ENCODE measurements around the gene CORO2A. TPM values are rescaled to one million over a fixed set of nuclear protein-coding genes. Genes with fewer than 3 reads are reported as not detected.
"Not testable (repeated sequence)": the region's sequence is repeated elsewhere in the genome, so short reads cannot be mapped to it uniquely, and the experiment has no call there.

The CORO2A gene
- polyA plus RNA-seq, 3 donors = 2.2 to 2.6 (median 2.5) TPM

DNA sequence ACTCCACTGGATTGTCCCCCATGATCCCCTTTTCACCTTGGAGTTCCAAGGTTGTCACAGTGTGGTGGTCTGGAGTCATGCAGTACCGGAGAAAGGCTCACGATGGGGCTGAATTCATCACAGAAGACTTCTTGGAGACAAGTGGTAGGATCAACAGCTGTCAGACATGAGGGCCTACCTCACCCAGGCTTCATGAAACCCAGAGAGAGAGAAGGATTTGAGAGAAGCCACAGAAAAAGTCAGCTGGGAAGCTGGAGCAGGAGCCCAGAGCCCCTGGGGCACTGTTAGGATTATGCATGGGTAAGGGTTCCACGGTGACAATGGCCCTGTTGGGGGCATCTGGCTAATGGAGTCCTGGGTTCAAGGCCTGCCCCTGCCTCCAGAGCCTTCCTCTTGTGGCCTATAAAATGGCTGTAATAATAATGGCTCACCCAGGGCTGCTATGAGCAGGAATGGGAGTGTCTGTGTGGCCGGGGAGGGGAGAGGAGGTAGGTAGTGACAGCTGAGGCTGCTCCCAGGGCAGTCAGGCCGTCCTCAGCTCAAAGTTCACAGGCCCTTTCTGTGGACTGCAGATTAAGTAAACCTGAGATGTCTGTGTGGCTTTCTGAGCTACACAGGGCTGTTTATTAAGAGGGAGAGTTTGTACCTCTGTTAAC, 74.3 kb downstream of the CORO2A start:
- no peak for DNase-seq

DNA sequence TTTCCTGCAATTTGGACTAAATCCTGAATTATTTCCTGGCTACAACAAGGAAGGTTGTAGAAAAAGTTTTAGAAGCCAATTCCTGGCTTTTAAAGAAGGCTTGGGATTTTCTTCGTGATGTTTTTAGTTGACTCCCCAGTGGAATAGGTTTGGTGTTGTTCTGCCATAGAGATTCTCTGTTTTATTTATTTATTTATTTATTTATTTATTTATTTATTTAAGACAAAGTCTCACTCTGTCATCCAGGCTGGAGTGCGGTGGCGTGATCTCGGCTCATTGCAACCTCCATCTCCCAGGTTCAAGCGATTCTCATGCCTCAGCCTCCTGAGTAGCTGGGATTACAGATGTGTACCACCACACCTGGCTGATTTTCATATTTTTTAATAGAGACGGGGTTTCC, 75.3 kb downstream of the CORO2A start:
- not testable (repeated sequence) for DNase-seq

- DNase-seq = no peak
Observed at GRCh38 chr9:98109052-98109451, 83.4 kb downstream of the CORO2A start.

DNA sequence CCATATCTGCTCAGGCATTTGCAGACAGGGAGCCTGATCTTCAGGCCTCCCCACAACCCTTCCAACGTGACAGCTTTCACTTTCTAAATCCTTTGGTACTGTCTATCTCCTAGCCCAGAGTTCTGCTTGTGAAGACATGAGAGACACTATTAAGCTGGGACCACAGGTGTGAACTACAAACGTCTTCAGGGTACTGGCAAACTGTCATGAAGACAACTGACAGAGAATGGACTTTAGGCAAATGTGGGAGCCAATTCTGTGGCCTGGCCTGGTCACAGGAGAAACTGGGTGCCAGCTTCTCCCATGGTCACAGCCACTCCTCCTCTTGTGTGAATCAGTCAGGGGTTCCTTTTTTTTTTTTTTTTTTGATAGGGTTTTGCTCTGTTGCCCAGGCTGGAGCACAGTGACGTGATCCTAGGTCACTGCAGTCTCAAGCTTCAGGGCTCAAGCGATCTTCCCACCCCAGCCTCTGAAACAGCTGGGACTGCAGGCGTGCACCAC, 83.9 kb downstream of the CORO2A start:
- no peak for DNase-seq

DNA sequence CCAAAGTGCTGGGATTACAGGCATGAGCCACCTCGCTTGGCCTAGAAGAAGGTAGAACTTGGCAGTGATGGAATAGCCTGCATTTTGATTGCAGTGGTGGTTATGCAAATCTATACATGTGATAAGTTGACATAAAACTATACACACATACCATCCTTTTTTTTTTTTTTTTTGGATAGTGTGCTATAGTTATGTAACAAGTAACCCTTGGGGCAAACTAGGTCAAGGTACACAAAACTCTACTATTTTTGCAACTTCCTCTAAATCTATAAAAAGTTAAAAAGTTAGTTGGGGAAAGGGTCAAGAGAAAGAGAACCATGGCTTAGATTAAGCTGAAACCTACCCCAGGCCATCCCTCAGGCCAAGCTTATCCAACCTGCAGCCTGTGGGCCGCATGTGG, 84.5 kb downstream of the CORO2A start:
- DNase-seq = no peak

DNA sequence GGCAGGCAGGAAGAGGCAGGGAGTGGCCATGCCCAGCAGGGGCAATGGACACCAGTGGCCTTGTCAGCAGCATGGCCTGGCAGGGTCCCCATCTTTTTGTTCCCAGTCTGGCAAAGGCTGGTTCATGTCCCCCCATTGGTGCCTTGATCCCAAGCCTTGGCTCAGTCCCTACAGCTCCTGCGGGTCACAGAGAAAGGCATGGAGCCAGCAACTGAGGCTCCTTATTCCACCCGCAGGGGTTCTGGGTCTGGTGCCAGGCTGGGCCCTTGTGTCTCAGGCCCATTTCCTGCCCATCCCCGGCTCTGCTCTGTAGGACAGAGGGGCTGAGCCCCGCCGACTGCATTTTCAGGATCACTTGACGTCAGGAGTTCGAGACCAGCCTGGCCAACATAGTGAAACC, 87.4 kb downstream of the CORO2A start:
- DNase-seq = no peak

GRCh38 chr9:98104445-98104881, 88.0 kb downstream of the CORO2A start:
- DNase-seq = no peak

DNA sequence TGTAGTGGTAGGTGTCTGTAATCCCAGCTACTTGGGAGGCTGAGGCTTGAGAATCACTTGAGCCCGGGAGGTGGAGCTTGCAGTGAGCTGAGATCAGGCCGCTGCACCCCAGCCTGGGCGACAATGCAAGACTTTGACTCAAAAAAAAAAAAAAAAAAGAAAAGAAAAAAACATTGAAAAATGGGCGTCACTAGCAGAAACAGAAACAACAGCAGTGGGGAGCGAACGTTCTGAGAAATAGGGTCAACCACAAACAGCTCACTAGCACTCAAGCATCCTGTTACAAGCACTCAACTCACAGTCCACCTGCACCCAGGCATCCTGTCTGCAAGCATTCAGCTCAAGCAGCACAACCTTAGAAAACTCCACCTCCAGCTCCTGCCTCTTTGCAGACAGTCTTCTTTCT, 90.6 kb downstream of the CORO2A start:
- DNase-seq = no peak

DNA sequence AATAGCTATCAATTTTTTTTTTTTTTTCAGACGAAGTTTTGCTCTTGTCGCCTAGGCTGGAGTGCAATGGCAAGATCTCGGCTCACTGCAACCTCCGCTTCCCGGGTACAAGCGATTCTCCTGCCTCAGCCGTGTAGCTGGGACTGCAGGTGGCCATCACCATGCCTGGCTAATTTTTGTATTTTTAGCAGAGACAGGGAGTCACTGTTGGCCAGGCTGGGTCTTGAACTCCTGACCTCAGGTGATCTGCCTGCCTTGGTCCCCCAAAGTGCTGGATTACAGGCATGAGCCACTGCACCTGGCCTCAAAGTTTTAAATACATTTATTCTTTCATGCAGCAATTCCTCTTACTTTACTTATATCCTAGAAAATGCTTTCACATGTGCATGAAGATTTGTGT, 91.0 kb downstream of the CORO2A start:
- no peak for DNase-seq

- no peak for DNase-seq
Observed at GRCh38 chr9:98100456-98100855, 92.0 kb downstream of the CORO2A start.

GRCh38 chr9:98099898-98100297, 92.5 kb downstream of the CORO2A start:
- no peak for DNase-seq

GRCh38 chr9:98099346-98099745, 93.1 kb downstream of the CORO2A start:
- no peak for DNase-seq

GRCh38 chr9:98097836-98098235, 94.6 kb downstream of the CORO2A start:
- no peak for DNase-seq

DNA sequence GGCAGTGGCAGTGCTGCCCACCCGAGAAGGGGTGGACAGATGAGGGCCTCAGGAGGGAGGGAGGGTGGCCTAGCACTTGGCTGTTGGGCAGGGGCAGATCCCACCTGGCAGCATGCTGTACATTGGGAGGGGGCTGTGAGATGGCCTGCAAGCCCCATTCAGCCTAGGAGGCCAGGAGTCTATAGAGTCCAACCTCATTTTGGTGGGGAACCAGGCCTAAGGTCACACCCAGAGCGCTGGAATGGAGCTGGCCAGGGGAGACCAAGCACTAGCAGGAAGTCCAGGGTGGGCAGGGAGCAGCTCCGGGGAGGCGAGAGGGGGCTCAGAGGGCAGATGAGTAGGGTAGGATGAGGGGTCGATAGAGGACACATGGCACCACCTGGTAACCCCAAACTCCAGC, 96.3 kb downstream of the CORO2A start:
- DNase-seq = no peak

GRCh38 chr9:98095401-98095800, 97.0 kb downstream of the CORO2A start:
- no peak for DNase-seq

- DNase-seq = no peak
Observed at GRCh38 chr9:98094851-98095250, 97.6 kb downstream of the CORO2A start.

DNA sequence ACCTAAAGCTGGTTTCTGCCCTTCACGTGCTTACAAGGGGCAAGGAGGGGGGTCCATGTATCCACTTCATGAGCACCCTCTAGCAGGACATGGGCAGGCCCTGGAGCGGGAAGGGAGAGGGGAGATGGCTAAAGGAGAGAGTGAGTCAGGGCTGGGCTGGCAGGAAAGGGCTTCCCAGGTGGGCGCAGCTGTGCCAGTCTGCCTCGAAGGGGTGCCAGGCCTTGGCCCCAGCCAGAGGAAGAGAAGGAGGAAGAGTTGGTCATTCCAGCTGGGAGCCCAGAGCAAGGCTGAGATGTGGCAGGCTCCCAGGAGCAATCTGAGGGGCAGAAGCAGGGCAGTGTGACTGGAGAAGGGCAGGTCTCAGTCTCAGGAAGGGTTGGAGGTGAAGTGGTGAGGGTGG, 98.1 kb downstream of the CORO2A start:
- no peak for DNase-seq

- DNase-seq = no peak
Observed at GRCh38 chr9:98092613-98092931, 99.9 kb downstream of the CORO2A start.

- no peak for DNase-seq
Observed at GRCh38 chr9:98091735-98092612, 100.5 kb downstream of the CORO2A start.

GRCh38 chr9:98090674-98091073, 101.8 kb downstream of the CORO2A start:
- not testable (repeated sequence) for DNase-seq

- DNase-seq = peak; percentile 70
Observed at GRCh38 chr9:98087420-98088354, 104.8 kb downstream of the CORO2A start.

DNA sequence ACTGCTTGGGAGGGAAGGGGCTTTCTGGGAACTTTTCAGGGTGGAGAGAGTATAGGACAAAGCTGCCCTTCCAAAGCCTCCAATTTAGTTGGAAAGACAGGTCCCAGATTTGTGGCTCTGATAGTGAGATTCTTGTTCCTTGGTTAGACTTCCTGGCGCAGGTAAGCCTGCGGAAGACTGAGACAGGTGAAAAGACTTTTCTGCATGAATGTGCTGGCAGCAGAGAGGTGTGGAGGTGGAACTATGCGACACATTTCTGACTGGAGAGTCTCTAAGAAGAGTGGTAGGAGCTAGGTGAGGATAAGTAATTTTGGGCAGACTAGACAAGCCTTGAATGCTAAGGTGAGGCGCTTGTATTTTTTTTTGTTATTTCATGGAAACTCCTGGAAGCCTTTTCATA, 106.0 kb downstream of the CORO2A start:
- no peak for DNase-seq
